Measurements from ENCODE around the gene FBLN2.
"Not testable (repeated sequence)": the region's sequence is repeated elsewhere in the genome, so short reads cannot be mapped to it uniquely, and the experiment has no call there.

FBLN2 gene

DNA sequence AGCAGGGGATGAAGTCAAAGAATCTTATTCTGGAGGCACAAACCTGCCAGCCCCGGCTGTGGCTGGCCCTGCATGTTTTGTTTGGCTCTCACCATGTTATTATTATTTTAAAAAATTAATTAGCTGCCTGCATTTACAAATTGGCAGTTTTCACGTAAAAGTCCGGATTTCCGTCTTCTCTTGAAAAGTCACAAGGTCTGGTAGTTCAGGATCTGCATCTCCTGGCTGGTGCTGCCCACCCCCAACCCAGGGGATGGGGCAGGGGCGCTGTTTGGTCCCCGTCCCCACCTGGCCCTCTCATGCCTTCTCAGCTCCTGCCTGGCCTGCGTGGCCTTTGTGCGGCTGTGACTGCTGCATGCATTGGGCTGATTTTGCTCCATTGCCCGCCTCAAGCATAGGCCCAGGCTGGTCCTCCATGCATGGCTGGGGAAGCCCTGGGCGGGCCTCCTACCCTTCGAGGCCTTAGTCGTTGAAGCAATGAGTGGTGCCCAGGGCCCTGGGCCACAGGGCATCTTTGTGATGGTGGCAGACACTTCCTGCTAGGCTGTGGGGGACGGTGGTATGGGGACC lies 2.0 kb downstream of the FBLN2 start:
- no peak for DNase-seq

DNA sequence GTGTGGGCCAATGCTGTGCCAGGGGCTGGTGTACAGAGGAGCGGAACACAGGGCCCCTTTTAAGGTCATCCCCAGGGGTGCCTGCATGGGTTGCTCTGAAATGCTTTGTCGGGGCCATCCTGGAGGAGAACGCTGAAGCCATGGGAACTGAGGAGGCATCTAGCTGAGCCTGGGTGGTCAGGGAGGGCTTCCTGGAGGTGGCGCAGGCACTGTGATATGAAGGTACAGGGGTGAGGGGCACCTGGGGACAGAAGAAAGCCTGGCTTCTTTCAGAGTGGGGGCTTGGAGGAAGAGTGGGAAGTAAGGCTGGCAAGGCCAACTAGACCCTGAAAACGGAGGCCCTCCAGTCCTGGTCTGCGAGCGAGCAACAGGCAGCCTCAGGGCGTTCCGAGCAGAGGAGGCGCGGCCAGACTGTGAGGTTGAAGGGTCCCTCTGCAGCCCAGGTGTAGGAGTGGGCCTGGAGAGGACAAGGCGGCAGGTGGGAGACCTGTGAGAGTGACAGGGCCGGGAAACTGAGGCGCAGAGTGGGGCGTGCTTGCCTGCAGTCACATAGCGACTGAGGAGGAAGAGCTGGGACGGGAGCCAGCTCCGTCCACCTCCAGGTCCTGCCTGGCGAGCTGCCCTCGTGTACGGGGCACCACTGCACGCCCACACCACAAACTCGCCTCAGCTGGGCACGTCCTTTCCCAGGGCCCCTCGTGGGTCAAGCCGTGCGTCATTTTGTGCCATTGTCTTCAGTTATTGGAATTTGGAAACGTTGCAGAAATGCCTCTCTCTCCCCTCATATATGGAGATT lies 4.1 kb downstream of the FBLN2 start:
- no peak for DNase-seq

GRCh38 chr3:13553686-13554085 lies 4.8 kb downstream of the FBLN2 start:
- DNase-seq = no peak

GRCh38 chr3:13555753-13556152 lies 6.8 kb downstream of the FBLN2 start:
- no peak for DNase-seq

- no peak for DNase-seq
Observed at GRCh38 chr3:13556207-13556606, 7.3 kb downstream of the FBLN2 start.

DNA sequence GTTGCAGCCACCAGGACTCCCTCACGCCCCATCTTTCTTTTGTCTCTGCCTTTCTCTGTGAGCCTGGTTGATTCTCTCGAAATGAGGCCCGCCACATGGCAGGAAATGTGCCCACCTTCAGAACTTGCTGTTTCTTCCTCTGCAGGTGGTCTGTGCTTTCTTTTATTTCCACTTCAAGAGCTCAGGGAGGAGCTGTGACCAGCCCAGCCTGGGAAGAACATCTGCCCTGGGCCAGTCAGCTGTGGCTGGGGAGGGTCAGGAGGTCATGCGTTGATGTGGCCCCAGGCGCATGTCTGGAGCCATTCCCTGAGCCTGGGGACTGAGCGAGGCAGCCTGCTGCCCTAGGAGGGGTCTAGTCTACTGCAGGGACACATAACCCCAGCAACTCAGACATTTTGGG lies 8.0 kb downstream of the FBLN2 start:
- no peak for DNase-seq

DNA sequence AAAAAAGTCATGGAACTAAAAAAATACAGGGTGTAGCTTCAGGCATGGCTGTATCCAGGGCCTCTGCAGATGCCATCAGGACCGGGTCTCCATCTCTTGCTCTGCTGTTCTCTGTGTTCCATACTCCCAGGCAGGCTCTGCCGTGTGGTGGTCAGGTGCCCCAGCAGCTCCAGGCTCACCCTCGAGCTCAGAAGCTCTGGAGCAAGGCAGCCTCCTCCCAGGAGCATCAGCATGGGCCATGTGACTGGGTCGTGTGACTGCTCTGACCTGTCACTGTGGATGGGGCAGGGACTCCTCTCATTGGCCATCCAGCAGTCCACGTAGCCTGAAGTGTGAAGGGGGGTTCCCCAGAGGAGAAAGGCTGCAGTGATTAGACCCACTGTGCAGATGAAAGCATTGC lies 8.5 kb downstream of the FBLN2 start:
- DNase-seq = no peak

DNA sequence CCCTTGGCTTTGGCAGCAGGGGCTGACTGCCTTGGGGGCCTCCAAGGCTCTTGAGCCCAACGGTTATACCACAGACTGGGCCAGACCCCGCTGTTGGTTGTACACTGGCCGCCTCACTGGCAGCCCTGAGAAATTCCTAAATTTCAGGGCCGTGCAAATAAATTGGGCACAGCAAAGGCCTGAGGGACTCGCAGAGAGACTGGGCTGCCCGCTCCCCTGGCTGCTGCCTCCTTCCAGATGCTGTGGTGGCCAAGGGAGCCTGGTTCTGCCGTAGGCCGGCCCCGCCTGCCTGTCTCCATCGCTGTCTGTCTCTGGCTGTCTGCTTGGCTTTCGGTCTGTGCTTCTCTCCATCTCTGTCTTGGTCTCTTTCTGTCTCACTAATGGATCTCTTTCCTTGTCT lies 9.0 kb downstream of the FBLN2 start:
- DNase-seq = no peak

GRCh38 chr3:13558651-13559050 lies 9.7 kb downstream of the FBLN2 start:
- no peak for DNase-seq

DNA sequence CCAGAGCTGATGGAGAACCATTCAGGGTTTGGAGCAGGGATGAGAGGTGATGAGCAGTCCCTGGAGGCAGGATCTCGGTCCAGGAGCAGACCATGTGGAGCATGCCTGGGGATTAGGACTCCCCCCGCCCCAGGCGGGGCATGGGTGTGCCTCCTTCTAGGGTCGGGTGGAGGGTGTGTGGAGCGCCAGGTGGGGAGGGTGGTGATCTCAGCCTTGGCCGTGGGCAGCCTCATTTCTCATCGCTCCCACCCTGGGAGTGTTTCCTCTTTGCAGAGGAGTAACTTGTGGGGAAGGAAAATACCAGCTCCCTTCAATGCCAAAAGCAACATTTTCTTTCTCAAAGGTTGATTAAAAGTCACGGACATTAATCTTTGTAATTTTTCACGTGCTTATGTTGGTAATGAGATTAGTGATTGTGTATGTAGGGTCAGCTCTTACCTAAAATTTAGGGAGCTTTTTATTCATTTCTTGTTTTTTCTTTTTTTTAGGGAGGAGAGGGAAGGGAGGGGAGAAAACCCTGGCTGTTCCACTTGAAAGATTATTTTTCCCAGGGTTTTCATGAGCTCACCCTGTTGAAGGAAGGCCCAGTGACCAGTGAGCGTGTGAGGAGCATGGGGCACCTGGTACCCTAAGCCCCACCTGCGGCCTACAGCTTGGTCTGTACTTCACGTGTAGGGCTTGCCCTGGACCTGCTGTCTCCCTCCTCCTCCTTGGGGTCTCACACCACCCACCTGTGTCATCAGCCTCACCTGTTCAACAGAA lies 11.0 kb downstream of the FBLN2 start:
- no peak for DNase-seq

GRCh38 chr3:13561376-13561775 lies 12.5 kb downstream of the FBLN2 start:
- no peak for DNase-seq

GRCh38 chr3:13561967-13562366 lies 13.0 kb downstream of the FBLN2 start:
- DNase-seq = no peak

- DNase-seq = not testable (repeated sequence)
Observed at GRCh38 chr3:13562421-13562820, 13.5 kb downstream of the FBLN2 start.

DNA sequence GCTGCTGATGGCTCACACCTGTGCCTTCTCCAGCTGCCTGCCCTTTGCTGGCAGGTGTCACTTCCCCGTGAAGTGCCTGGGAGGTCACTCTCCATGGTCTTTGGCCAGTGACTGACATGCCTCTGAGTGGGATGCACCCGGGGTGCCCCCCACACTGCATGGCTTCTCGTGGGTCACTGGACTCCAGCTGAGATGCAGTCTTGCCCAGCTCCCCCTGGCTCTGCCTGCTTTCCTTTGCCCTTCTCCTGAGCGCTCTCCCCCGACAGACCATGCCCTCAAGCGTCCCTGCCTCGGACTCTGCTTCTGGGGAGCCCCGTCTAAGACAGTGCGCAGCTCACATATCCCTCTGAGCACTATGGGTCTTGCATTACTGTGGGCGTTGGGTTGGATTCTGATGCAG lies 14.4 kb downstream of the FBLN2 start:
- no peak for DNase-seq

- DNase-seq = no peak
Observed at GRCh38 chr3:13563911-13564310, 15.0 kb downstream of the FBLN2 start.

DNA sequence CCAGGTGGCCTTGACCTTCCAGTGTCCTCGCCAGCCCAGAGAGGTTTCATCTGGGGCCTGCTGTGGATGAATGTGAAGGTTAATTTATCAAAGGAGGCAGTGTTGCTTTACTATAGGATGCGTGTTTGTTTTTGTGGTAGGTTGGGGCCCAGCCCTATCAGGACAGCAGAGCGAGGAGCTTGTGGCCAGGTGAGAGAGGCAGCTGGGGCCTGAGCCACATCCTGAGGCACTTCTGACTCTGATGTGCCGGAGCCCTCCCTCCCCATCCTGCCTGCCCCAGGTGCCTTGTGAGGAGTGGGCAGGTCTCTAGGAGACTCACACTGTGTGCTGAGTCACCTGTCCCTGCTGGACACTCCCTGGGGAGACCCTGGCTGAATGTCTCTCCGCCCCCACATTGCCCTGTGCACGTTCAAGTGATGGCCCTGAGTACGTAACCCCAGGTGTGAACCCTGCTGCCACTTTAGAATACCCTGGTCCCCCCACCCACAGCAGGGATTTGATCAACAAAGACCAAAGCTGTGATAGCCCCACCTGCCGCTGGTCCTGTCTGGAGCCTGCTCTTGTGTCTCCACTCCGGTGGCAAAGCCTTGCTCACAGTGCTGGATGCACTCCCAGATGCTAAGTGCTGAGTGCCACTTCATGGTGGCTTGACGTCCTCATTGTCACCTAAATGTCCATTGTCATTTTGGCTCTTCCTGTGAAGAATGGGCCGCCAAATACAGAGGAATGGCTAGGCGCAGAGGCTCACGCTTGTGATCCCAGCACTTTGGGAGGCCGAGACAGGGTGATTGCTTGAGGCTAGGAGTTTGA lies 16.0 kb downstream of the FBLN2 start:
- no peak for DNase-seq

DNA sequence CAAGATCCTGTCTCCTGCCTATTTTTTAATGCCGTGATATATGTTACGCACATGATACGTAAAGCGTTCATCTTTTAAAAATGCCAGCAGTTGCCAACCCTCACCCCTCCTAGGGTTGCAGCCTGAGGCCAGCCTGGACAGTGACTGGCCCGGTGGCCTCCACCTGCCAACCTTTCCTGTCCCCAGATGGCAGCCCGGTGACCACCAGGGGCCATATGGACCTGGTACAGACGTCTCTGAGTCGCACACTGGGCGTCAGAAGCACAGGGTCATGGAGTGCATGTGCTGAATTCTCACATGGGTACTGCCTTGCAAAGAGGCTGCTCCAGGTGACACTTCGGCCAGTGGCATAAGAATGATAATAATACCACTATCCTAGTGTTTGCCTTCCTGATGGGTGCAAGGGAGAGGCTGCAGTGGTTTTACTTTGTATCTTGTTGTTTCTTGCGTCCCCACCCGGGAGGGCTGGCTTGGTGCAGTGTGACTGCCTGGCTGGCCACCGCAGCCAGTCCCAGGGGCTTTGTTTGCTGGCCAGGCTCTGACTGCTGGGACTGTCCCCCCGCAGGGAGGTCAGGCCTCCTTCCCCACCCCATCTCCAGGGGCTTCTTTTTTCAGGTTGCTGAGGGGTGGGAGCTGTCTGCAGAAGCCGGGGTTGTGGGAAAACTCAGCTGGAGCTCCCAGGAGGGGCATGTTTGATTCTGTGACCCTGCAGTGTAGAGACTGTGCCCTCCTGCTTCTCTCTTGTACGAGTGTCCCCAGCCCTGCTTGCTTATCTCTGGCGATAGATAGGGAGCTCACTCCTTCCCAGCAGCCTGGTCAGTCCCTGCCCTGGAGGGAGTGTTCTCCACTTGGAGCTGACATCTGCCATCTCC lies 16.9 kb downstream of the FBLN2 start:
- no peak for DNase-seq

- no peak for DNase-seq
Observed at GRCh38 chr3:13566453-13566748, 17.5 kb downstream of the FBLN2 start.

GRCh38 chr3:13566769-13567310 lies 17.9 kb downstream of the FBLN2 start:
- no peak for DNase-seq

GRCh38 chr3:13567684-13568514 lies 19.0 kb downstream of the FBLN2 start:
- DNase-seq = no peak

DNA sequence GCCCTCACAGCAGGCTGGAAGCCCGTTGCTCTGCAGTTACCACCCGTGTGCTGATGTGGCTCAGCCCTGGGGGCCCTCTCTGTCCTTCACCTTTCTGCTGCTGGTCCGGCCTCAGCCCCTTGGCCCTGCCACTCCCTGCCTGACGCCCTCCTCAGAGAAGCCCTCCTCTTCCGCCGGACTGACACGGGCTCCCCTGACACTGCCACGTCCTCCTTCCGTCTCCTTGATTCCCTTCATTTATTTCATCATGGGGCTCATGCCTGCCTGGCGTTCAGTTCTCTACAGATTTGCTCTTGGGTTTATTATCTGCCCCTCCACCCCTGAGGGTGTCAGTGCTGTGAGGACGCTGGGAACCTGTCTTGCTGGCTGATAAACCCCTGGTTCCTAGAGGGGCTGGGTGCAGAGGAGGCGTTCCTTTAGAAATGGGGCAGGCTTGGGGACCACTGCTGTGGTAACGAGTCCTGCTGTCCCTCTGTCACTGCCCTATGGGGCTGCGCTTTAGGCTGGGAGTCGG lies 19.6 kb downstream of the FBLN2 start:
- DNase-seq = no peak

Data from 8988T (cell line).